Measurements from ENCODE around the gene LIPA.

DNA sequence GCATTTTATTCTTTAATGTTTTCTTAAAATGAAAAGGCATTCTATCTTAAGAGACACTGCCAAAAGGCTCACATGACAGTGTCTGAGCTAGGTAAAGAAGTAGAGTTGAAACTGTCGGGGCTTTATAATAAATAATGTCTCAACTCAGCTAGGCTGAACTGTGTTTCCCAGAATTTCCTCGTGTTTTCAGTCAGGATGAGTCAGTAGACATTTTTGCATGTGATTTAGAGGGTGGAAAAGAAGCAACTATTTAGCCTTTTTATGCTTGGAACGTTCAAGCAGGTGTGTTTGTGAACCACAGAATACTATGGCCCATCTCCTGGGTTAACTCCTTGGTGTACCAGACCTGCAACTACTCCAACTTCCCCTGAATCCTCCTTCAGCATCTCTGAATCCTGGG lies 23.4 kb upstream of the LIPA start:
- TF ChIP-seq, protein P1, sequence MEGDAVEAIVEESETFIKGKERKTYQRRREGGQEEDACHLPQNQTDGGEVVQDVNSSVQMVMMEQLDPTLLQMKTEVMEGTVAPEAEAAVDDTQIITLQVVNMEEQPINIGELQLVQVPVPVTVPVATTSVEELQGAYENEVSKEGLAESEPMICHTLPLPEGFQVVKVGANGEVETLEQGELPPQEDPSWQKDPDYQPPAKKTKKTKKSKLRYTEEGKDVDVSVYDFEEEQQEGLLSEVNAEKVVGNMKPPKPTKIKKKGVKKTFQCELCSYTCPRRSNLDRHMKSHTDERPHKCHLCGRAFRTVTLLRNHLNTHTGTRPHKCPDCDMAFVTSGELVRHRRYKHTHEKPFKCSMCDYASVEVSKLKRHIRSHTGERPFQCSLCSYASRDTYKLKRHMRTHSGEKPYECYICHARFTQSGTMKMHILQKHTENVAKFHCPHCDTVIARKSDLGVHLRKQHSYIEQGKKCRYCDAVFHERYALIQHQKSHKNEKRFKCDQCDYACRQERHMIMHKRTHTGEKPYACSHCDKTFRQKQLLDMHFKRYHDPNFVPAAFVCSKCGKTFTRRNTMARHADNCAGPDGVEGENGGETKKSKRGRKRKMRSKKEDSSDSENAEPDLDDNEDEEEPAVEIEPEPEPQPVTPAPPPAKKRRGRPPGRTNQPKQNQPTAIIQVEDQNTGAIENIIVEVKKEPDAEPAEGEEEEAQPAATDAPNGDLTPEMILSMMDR (IDR thresholded peaks at IDR 0.05; ENCODE audit: insufficient read depth, low read depth, low read length), result no peak
- TF ChIP-seq EZH2 (IDR thresholded peaks at IDR 0.05; ENCODE audit: insufficient read depth, low read length), result no peak

Data from astrocyte (in vitro differentiated cells and primary cell).